Fibroblast of lung (primary cell): ENCODE measurements around the gene MBD3L2B.
"Not testable (repeated sequence)": the region's sequence is repeated elsewhere in the genome, so short reads cannot be mapped to it uniquely, and the experiment has no call there.

Source experiments
- CTCF ChIP-seq, 2 donors: IDR thresholded peaks in 1 of 2; conservative IDR thresholded peaks in 1 of 2; 1 replicate in 1 of 2; 2 replicates in 1 of 2; pipeline ENCODE4 v1.5.1; 2011 to 2012; ENCODE audit warnings: low read length in 2 of 2, control low read depth in 1 of 2, inconsistent platforms in 1 of 2, low read depth in 1 of 2, mild to moderate bottlenecking in 1 of 2
- EZH2 ChIP-seq: IDR thresholded peaks from 2 replicates; pipeline ENCODE4 v1.5.1; 2012; ENCODE audit warnings: low read length, control low read depth, mild to moderate bottlenecking; ENCODE audit errors: missing control alignments

- not testable (repeated sequence) for TF ChIP-seq EZH2; CTCF (conservative IDR thresholded peaks at IDR 0.05 in 1 of 2, IDR thresholded peaks at IDR 0.05 in 1 of 2; ENCODE audit: low read depth in 1 of 2, low read length in 2 of 2)
These were observed 33.6 kb upstream of the MBD3L2B start for GRCh38 chr19:7054635-7055368.
